Activated CD8-positive, alpha-beta memory T cell treated with anti-CD3 and anti-CD28 coated beads, Interleukin-2, amount 50 U/mL, for 1 hour (primary cell): ENCODE results near the gene RPL37.
"Not testable (repeated sequence)": the region's sequence is repeated elsewhere in the genome, so short reads cannot be mapped to it uniquely, and the experiment has no call there.

ENCODE experiments used
- DNase-seq: peaks from one replicate; pipeline ENCODE4 v3.0.0-alpha.2; 2020; ENCODE audit errors: extremely low read depth

RPL37 gene

GRCh38 chr5:40833712-40834229 is 1.3 kb downstream of the RPL37 start:
- DNase-seq, result no peak

GRCh38 chr5:40832345-40832744 is 2.7 kb downstream of the RPL37 start:
- no peak for DNase-seq

GRCh38 chr5:40831346-40832210 is 3.4 kb downstream of the RPL37 start:
- no peak for DNase-seq

DNA sequence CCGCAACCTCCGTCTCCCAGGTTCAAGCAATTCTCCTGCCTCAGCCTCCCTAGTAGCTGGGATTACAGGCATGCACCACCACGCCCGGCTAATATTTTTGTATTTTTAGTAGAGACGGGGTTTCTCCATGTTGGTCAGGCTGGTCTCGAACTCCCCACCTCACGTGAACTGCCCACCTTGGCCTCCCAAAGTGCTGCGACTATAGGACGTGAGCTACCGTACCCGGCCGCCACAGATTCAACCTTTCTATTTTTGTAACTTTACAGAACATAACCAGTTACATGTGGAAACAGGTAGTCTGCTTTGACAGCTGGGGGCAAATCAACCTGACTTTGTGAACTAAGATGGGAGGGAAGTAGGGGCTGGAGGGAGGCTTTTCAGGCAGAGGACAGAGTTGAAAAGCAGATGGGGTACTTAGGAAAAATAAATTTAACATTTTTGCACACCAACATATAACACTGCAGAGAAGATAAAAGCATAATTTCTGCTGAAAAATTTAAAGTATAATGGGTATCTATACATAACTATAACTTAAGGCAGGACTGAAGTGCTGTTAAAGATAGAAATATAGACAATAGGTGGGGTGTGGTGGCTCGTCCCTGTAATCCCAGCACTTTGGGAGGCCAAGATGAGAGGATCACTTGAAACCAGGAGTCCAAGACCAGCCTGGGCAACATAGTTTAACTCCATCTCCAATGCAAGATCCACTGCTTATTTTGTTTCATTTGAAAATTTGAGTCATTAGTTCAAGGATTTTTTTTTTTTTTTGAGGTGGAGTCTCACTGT is 5.1 kb downstream of the RPL37 start:
- DNase-seq, result no peak

- no peak for DNase-seq
Observed at GRCh38 chr5:40828690-40829661, 6.0 kb downstream of the RPL37 start.

- no peak for DNase-seq
Observed at GRCh38 chr5:40828021-40828631, 6.9 kb downstream of the RPL37 start.

DNA sequence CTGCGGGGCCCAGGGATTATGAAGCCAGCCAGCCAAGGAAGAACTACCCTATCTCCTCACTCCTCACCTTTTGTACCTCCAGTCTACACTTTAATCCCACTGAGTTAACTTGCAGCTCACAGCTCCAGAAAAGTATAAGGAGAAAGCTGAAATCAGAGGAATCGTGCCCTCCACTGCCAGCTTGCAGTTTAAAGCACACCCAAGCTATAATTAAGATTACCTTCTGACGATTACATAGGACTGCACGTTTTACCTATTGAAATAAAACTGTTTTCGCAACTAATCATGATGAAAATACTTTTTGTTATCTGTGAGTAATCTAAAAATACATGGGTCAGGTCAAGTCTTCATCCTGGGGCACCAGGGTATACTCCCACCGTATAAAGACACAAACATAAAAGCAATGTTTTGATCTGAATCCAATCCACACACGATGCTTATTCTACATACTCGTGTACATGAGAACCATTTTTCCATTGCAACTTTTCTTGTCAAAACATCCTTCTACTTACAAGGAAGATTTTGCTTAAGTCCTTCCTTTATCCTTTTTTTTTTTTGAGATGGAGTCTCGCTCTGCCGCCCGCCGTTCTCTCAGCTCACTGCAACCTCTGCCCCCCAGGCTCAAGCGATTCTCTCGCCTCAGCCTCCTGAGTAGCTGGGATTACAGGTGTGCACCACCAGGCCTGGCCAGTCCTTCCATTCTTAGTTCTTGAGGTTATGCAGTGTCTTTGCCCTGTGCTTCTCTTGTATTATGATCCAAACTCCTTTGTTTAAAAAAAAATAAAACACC is 7.6 kb downstream of the RPL37 start:
- no peak for DNase-seq

- no peak for DNase-seq
Observed at GRCh38 chr5:40826489-40827187, 8.4 kb downstream of the RPL37 start.

DNA sequence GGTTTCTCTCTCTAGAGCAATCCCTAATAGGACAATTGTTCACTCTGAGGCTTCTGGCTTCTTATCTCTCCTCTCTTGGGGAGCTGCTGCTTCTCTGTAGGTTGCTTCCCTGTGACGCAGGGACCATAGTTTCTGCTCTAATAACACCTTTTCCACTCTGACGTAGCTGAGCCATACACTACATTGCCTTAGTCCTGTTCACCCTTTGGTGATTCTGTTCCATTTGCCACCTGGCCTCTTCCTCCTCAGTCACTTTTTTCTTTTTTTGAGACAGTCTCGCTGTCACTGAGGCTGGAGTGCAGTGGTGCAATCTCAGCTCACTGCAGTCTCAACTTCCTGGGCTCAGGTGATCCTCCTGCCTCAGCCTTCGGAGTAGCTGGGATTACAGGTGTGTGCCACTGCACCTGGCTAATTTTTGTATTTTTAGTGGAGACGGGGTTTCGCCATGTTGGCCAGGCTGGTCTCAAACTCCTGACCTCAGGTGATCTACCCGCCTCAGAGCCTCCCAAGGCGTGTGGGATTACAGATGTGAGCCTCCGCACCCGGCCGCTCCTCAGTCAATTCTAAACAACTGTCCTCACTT is 9.5 kb downstream of the RPL37 start:
- not testable (repeated sequence) for DNase-seq

- no peak for DNase-seq
Observed at GRCh38 chr5:40823459-40823858, 11.6 kb downstream of the RPL37 start.

DNA sequence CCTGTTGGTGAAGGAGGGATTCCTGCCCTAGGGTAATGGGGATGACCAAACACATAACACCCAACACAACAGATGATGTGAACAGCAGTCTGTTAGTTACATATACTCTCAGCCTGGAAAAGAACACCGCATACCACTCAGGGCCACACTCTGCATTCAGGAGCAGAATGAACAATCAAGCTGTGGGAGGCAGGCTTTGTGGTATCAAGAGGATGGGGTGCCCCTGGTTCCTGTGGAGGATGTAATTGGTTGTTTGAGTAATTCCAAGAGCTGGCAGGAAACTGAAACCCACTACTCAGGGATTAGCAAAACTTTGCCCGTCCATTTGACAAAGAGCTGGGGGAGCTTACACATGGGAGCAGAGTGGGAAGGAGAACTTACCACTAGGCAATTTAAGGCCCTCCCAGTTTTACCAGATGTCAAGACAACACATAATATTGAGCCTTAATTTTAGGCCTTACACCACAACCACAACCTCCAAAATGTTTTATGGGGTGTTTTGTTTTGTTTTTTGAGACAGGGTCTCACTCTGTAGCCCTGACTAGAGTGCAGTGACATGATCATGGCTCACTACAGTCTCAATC is 21.2 kb downstream of the RPL37 start:
- DNase-seq, result no peak

- no peak for DNase-seq
Observed at GRCh38 chr5:40812125-40812524, 22.9 kb downstream of the RPL37 start.

DNA sequence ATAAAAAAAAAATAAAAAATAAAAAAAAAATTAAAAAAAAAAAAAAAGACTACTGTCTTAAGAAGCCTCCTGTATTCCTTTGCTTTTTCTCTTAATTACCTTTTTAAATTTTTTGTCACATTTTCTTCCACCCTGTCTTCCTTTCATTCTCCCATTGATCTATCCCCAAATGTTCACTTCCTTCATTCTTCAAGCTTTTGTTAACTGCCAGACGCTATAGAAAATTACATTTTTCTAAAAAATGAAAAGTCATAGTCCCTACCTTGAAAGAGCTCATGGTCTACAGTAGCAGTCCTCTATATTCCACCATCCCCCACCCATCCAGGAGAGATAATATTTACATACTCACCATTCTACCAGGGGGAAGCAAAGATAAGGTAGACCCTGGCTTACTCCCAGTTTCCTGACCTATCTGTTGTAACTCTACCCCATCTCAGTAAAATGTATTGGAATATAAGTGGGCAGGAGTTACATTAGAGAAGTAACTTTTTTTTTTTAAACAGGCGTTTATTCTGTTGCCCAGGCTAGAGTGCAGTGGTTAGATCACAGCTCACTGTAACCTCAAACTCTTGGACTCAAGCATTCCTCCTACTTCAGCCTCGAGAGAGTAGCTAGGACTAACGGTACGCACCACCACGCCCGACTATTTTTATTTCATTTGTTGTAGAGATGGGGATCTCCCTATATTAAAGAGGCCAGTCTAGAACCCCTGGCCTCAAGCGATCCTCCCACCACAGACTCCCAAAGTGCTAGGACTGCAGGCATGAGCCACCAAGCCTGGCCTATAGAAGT is 33.1 kb downstream of the RPL37 start:
- DNase-seq, result no peak

DNA sequence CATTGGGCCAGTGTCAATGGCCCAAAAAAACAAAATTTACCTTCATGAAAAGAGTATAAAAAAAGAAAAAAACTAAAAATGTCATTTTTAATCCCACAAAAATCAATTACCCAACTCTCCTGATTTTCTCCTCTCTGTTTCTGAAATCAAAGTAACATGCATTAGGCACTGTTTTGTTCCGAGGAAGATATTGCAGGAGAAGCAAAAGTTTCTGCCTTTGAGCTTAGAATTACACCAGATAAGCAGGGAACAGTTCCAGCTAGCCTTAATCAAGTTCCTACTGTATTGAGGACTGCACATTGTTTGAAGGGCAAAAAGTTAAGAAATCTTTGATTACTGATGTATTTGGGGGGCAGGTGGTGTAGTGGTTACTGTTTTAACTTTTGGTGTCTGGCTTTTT is 35.8 kb downstream of the RPL37 start:
- no peak for DNase-seq

GRCh38 chr5:40798801-40799210 is 36.2 kb downstream of the RPL37 start:
- DNase-seq, result no peak

GRCh38 chr5:40798012-40798800 is 36.8 kb downstream of the RPL37 start, which contains the start of gene PRKAA1:
TSS of gene PRKAA1 (minus strand) at chr5:40798374. CDS start at chr5:40798189, 185 bp downstream.
- peak; percentile 63 for DNase-seq
